GM23338 (cell line): ENCODE data around the gene BRAF. TPM values are rescaled to one million over a fixed set of nuclear protein-coding genes. Genes with fewer than 3 reads are reported as not detected.

Experiments used
- ATAC-seq: fragments of 200-7000 bp; cut with Tn5 transposase; 3 replicates; pipeline ENCODE4 v1.9.1; 2020
- DNase-seq: peaks from one replicate; pipeline ENCODE4 v3.0.0-alpha.2; 2015; ENCODE audit warnings: low spot score
- H2AFZ ChIP-seq: fragments of 200-600 bp; sonication (generic); 2 replicates; pipeline ENCODE4 v1.8.0; 2016; ENCODE audit warnings: antibody characterized with exemption, mild to moderate bottlenecking, moderate library complexity
- H3F3A ChIP-seq: fragments of 200-600 bp; sonication (generic); replicated peaks from 2 replicates; pipeline ENCODE4 v1.8.0; 2017; ENCODE audit warnings: antibody characterized with exemption, mixed run types, low read depth
- H3K27ac ChIP-seq: fragments of 200-600 bp; sonication (generic); 2 replicates; pipeline ENCODE4 v1.6.1; 2016; ENCODE audit warnings: low read depth
- H3K27me3 ChIP-seq: fragments of 200-600 bp; sonication (generic); 2 replicates; pipeline ENCODE4 v1.8.0; 2016; ENCODE audit warnings: mild to moderate bottlenecking, mixed run types, moderate library complexity; ENCODE audit not compliant: insufficient read depth
- H3K36me3 ChIP-seq: fragments of 200-600 bp; sonication (generic); 2 replicates; pipeline ENCODE4 v1.8.0; 2016; ENCODE audit warnings: mild to moderate bottlenecking; ENCODE audit not compliant: insufficient read depth
- H3K4me1 ChIP-seq: fragments of 200-600 bp; sonication (generic); 2 replicates; pipeline ENCODE4 v1.8.0; 2016; ENCODE audit warnings: mild to moderate bottlenecking, moderate library complexity; ENCODE audit not compliant: insufficient read depth
- H3K4me2 ChIP-seq: fragments of 200-600 bp; sonication (generic); 2 replicates; pipeline ENCODE4 v1.7.1; 2017; ENCODE audit warnings: mixed run types
- H3K4me3 ChIP-seq: fragments of 200-600 bp; sonication (generic); 2 replicates; pipeline ENCODE4 v1.6.1; 2016; ENCODE audit warnings: mixed run types
- H3K79me2 ChIP-seq: fragments of 200-600 bp; sonication (generic); replicated peaks from 2 replicates; pipeline ENCODE4 v1.8.0; 2017; ENCODE audit warnings: mild to moderate bottlenecking; ENCODE audit not compliant: insufficient read depth
- H3K9me2 ChIP-seq: fragments of 200-600 bp; sonication (generic); 2 replicates; pipeline ENCODE4 v1.8.0; 2017; ENCODE audit not compliant: insufficient read depth
- H4K20me1 ChIP-seq: fragments of 200-600 bp; sonication (generic); replicated peaks from 2 replicates; pipeline ENCODE4 v1.8.0; 2017; ENCODE audit warnings: mild to moderate bottlenecking; ENCODE audit not compliant: insufficient read depth
- H3K27ac Mint-ChIP-seq: 2 replicates; pipeline ENCODE4 v1.8.0; 2020; ENCODE audit warnings: inconsistent platforms, mild to moderate bottlenecking, moderate library complexity, mixed read lengths
- H3K27me3 Mint-ChIP-seq: 3 replicates; pipeline ENCODE4 v1.8.0; 2022; ENCODE audit warnings: low read depth, mild to moderate bottlenecking, moderate library complexity, mixed read lengths, inconsistent platforms; ENCODE audit not compliant: insufficient read depth, poor library complexity
- H3K36me3 Mint-ChIP-seq: 3 replicates; pipeline ENCODE4 v1.8.0; 2021; ENCODE audit warnings: low read depth, mild to moderate bottlenecking, inconsistent platforms, moderate library complexity, mixed read lengths
- H3K4me1 Mint-ChIP-seq: 3 replicates; pipeline ENCODE4 v1.8.0; 2020; ENCODE audit warnings: mild to moderate bottlenecking, inconsistent platforms, mixed read lengths
- H3K4me3 Mint-ChIP-seq: 3 replicates; pipeline ENCODE4 v1.8.0; 2021; ENCODE audit warnings: moderate library complexity, mild to moderate bottlenecking, inconsistent platforms, mixed read lengths
- H3K9me3 Mint-ChIP-seq: 3 replicates; pipeline ENCODE4 v1.8.0; 2020; ENCODE audit warnings: moderate library complexity, mild to moderate bottlenecking, inconsistent platforms, mixed read lengths
- CREB1 ChIP-seq: fragments of 250-450 bp; sonication (Bioruptor Pico); IDR thresholded peaks from 2 replicates; pipeline ENCODE4 v1.5.0; 2020; ENCODE audit warnings: low read depth, mild to moderate bottlenecking, moderate library complexity
- ETS1 ChIP-seq: IDR thresholded peaks from 2 replicates; pipeline ENCODE4 v1.6.1; 2016; ENCODE audit warnings: antibody characterized with exemption
- EZH2 ChIP-seq: fragments of 200-600 bp; sonication (generic); IDR thresholded peaks from one replicate; pipeline ENCODE4 v1.8.0; 2017; ENCODE audit warnings: antibody characterized with exemption, mild to moderate bottlenecking, low read depth; ENCODE audit not compliant: unreplicated experiment
- EZH2phosphoT487 ChIP-seq: fragments of 200-600 bp; sonication (generic); IDR thresholded peaks from one replicate; pipeline ENCODE4 v1.8.1; 2018; ENCODE audit warnings: antibody characterized with exemption; ENCODE audit not compliant: unreplicated experiment
- JUNB ChIP-seq: IDR thresholded peaks from one replicate; pipeline ENCODE4 v1.6.1; 2016; ENCODE audit warnings: antibody characterized with exemption; ENCODE audit not compliant: unreplicated experiment
- NANOG ChIP-seq: IDR thresholded peaks from 2 replicates; pipeline ENCODE4 v1.6.1; 2016; ENCODE audit warnings: antibody characterized with exemption, borderline replicate concordance
- POLR2AphosphoS5 ChIP-seq: IDR thresholded peaks from 2 replicates; pipeline ENCODE4 v1.6.1; 2016; ENCODE audit warnings: antibody characterized with exemption, low read depth
- REST ChIP-seq: IDR thresholded peaks from one replicate; pipeline ENCODE4 v1.6.1; 2018; ENCODE audit warnings: antibody characterized with exemption; ENCODE audit not compliant: unreplicated experiment
- STAT1 ChIP-seq: IDR thresholded peaks from one replicate; pipeline ENCODE4 v1.6.1; 2016; ENCODE audit warnings: antibody characterized with exemption; ENCODE audit not compliant: unreplicated experiment
- ZNF331 ChIP-seq: fragments of 250-450 bp; sonication (Bioruptor Pico); IDR thresholded peaks from 2 replicates; pipeline ENCODE4 v1.5.0; 2020; ENCODE audit warnings: low read depth, mild to moderate bottlenecking, moderate library complexity
- ZNF462 ChIP-seq: fragments of 250-450 bp; sonication (Bioruptor Pico); IDR thresholded peaks from 2 replicates; pipeline ENCODE4 v1.5.0; 2020; ENCODE audit warnings: mild to moderate bottlenecking, moderate library complexity
- polyA plus RNA-seq: library from polyadenylated mRNA; unstranded; fragments of >200 nt; fragmentation: Nextera tagmentation; extraction: Ambion mirVana; gene quantifications from 2 replicates; pipeline ENCODE4 v1.2.1, GENCODE V29; 2016
- total RNA-seq: library from RNA; depleted of rRNA; stranded (reverse); fragments of >200 nt; shearing (Covaris generic); gene quantifications from 2 replicates; pipeline ENCODE4 v1.2.3, GENCODE V29; 2014
- TF ChIP-seq, protein P1 (sequence below), 2 experiments: fragments of 200-600 bp in 1 of 2; sonication (generic) in 1 of 2; conservative IDR thresholded peaks; 2 replicates each; pipeline versions ENCODE4 v1.5.1 to v1.6.1; 2016 to 2017; ENCODE audit warnings: antibody characterized with exemption in 2 of 2, low read depth in 2 of 2, mild to moderate bottlenecking in 2 of 2, moderate library complexity in 1 of 2

Gene BRAF
- total and polyA plus RNA-seq, 2 experiments from 2014 or later, result 14.6 to 36.8 TPM

DNA sequence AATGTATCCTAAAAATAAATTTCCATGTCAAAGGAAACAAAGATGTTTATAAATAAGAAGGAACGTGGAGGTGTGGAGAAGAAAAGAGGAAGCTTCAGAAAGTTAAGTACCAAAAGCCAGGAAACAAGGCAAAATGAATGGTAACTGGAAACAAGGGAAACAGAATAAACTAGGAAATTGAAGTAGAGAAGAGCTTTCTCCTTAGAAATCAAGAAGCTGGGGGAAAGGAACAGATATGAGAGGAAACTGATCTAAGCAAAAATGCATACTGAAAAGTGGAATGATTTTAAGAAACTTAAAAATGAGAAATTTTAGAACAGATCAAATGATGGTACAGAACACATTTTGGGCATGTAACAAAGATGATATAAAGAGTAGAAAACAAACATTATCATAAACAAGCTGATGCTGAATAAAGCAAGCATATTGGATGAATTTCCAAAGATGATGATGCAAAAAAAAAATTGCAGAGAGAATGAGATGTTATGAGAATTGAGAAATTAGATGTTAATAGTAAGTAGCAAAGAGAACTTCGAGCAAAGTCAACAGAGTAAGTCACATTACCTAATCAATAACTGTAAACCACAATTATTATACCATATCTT lies 1.9 kb downstream of the BRAF start:
- DNase-seq (no peak), ATAC-seq (no peak)
- no peak overlapping the region for H2AFZ ChIP-seq
- peaks cover 20% of the 10 kb centered on the region for H3K4me1 ChIP-seq
- H3K4me3 ChIP-seq, result peak overlapping the region; percentile 67
- H3K36me3 Mint-ChIP-seq, result peaks cover 6% of the 10 kb centered on the region; the same call in 2 of the 3 replicates
- no peaks in the 10 kb centered on the region for H3K9me3 Mint-ChIP-seq
- peaks cover 3% of the 10 kb centered on the region for H3K27me3 Mint-ChIP-seq
- no peak overlapping the region for H3K4me3 Mint-ChIP-seq
- no peak overlapping the region for H3K27ac ChIP-seq
- peaks cover 66% of the 10 kb centered on the region for H3K79me2 ChIP-seq
- H4K20me1 ChIP-seq, result peaks cover 39% of the 10 kb centered on the region
- H3K4me2 ChIP-seq, result peak overlapping the region; percentile 84
- H3K27me3 ChIP-seq, result no peaks in the 10 kb centered on the region
- no peaks in the 10 kb centered on the region for H3K9me2 ChIP-seq
- H3F3A ChIP-seq, result no peaks in the 10 kb centered on the region
- no peaks in the 10 kb centered on the region for H3K4me1 Mint-ChIP-seq
- no peaks in the 10 kb centered on the region for H3K36me3 ChIP-seq
- TF ChIP-seq JUNB (no peak), EZH2 (no peak), ZNF462 (CRISPR knock-in tag) (no peak), REST (no peak), CREB1 (CRISPR knock-in tag) (no peak), POLR2AphosphoS5 (no peak), EZH2phosphoT487 (no peak), ZNF331 (no peak), ETS1 (no peak), NANOG (no peak), STAT1 (no peak)
- TF ChIP-seq, protein P1, sequence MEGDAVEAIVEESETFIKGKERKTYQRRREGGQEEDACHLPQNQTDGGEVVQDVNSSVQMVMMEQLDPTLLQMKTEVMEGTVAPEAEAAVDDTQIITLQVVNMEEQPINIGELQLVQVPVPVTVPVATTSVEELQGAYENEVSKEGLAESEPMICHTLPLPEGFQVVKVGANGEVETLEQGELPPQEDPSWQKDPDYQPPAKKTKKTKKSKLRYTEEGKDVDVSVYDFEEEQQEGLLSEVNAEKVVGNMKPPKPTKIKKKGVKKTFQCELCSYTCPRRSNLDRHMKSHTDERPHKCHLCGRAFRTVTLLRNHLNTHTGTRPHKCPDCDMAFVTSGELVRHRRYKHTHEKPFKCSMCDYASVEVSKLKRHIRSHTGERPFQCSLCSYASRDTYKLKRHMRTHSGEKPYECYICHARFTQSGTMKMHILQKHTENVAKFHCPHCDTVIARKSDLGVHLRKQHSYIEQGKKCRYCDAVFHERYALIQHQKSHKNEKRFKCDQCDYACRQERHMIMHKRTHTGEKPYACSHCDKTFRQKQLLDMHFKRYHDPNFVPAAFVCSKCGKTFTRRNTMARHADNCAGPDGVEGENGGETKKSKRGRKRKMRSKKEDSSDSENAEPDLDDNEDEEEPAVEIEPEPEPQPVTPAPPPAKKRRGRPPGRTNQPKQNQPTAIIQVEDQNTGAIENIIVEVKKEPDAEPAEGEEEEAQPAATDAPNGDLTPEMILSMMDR (conservative IDR thresholded peaks at IDR 0.05; ENCODE audit: low read depth in 2 of 2), result no peak
- no peak overlapping the region for H3K27ac Mint-ChIP-seq
